ENCODE results near the gene NUP98.

DNA sequence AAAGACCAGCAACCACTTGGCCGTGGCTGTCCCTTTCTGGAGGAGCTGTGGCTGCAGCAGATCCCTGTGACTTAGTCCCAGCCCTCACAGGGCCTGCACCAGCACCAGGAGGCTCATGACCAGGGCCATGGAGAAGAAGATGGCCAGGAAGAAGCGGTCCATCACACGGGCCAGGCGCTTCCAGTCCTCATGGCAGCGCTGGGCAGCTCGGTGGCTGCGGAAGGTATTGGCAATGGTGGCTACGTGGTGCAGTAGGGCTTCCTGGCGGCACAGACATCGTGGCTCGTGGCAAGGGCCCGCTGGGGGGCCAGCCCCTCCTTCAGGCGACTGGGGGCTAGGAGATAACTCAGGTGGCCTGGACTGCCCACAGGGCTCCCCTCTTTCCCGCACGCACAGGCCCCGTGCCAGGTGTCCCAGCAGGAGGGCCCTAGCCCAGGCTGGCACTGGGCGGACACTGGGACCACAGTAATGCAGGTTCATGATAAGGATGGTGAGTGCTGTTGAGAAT, 131.3 kb downstream of the NUP98 start:
- TF ChIP-seq, protein P1, sequence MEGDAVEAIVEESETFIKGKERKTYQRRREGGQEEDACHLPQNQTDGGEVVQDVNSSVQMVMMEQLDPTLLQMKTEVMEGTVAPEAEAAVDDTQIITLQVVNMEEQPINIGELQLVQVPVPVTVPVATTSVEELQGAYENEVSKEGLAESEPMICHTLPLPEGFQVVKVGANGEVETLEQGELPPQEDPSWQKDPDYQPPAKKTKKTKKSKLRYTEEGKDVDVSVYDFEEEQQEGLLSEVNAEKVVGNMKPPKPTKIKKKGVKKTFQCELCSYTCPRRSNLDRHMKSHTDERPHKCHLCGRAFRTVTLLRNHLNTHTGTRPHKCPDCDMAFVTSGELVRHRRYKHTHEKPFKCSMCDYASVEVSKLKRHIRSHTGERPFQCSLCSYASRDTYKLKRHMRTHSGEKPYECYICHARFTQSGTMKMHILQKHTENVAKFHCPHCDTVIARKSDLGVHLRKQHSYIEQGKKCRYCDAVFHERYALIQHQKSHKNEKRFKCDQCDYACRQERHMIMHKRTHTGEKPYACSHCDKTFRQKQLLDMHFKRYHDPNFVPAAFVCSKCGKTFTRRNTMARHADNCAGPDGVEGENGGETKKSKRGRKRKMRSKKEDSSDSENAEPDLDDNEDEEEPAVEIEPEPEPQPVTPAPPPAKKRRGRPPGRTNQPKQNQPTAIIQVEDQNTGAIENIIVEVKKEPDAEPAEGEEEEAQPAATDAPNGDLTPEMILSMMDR (conservative IDR thresholded peaks at IDR 0.05; ENCODE audit: low read depth, low read length), result no peak
- no peak for TF ChIP-seq EZH2 (IDR thresholded peaks at IDR 0.05; ENCODE audit: borderline replicate concordance, low read depth, low read length, poor library complexity, severe bottlenecking)

Measured in A673 (cell line).